Endothelial cell of umbilical vein (primary cell): ENCODE results near the gene CEP85L.

Experiments used
- EZH2 ChIP-seq: IDR thresholded peaks from 2 replicates; pipeline ENCODE4 v1.6.1; 2012; ENCODE audit warnings: borderline replicate concordance, low read depth, mild to moderate bottlenecking, moderate library complexity, low read length, inconsistent platforms; ENCODE audit not compliant: severe bottlenecking
- POLR2A ChIP-seq: IDR thresholded peaks from 2 replicates; pipeline ENCODE4 v1.6.1; 2012; ENCODE audit warnings: low read depth, mild to moderate bottlenecking, control low read depth, low read length
- POLR2AphosphoS5 ChIP-seq: IDR thresholded peaks from 2 replicates; pipeline ENCODE4 v1.6.1; 2012; ENCODE audit warnings: low read depth, mild to moderate bottlenecking, control low read depth, low read length, moderate library complexity; ENCODE audit not compliant: insufficient read depth
- TF ChIP-seq, protein P1 (sequence below): IDR thresholded peaks from 2 replicates; pipeline ENCODE4 v1.6.1; 2011; ENCODE audit not compliant: insufficient read depth, insufficient read length
- TF ChIP-seq, protein P2 (sequence below), 2 donors: IDR thresholded peaks; 1 replicate in 1 of 2; 2 replicates in 1 of 2; pipeline ENCODE4 v1.5.1; 2011; ENCODE audit warnings: low read length in 2 of 2, mild to moderate bottlenecking in 2 of 2, moderate library complexity in 2 of 2, control low read depth in 1 of 2, inconsistent platforms in 1 of 2, low read depth in 1 of 2; ENCODE audit not compliant: insufficient read depth in 1 of 2; ENCODE audit errors: extremely low read depth in 1 of 2

DNA sequence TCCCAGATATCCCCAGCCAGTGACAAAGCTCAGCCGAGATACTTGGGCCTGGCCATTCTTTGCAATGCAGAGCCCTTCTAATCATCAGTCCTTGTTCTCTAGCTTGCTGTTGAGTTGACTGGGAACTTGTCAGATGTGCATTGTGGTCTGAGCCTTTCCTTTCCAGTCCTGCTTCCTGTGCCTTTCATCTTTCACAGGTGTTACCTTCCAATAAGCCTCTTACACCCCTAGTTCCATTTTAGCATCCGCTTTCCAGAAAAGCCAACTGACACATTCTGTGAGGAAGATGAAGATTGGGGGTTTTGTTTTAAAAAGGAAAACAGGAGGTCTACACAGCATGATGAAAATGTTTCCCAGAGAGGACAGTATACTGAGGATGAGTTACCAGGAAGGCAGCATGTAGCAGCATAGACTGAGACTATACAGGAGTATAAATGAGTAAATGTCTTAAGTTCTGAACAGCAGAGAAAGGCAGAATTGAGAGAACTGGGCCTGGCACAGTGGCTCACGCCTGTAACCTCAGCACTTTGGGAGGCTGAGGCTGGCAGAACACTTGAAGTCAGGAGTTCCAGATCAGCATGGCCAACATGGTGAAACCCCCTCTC, 5.6 kb upstream of the CEP85L start:
- TF ChIP-seq, protein P1, sequence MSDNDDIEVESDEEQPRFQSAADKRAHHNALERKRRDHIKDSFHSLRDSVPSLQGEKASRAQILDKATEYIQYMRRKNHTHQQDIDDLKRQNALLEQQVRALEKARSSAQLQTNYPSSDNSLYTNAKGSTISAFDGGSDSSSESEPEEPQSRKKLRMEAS = no peak
- TF ChIP-seq, protein P2, sequence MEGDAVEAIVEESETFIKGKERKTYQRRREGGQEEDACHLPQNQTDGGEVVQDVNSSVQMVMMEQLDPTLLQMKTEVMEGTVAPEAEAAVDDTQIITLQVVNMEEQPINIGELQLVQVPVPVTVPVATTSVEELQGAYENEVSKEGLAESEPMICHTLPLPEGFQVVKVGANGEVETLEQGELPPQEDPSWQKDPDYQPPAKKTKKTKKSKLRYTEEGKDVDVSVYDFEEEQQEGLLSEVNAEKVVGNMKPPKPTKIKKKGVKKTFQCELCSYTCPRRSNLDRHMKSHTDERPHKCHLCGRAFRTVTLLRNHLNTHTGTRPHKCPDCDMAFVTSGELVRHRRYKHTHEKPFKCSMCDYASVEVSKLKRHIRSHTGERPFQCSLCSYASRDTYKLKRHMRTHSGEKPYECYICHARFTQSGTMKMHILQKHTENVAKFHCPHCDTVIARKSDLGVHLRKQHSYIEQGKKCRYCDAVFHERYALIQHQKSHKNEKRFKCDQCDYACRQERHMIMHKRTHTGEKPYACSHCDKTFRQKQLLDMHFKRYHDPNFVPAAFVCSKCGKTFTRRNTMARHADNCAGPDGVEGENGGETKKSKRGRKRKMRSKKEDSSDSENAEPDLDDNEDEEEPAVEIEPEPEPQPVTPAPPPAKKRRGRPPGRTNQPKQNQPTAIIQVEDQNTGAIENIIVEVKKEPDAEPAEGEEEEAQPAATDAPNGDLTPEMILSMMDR (IDR thresholded peaks at IDR 0.05; ENCODE audit: extremely low read depth in 1 of 2, insufficient read depth in 1 of 2, low read depth in 1 of 2, low read length in 2 of 2) = no peak
- TF ChIP-seq POLR2AphosphoS5 (no peak), EZH2 (no peak), POLR2A (no peak)
